Measurements from ENCODE around the gene OXLD1. TPM values are rescaled to one million over a fixed set of nuclear protein-coding genes. Genes with fewer than 3 reads are reported as not detected.

The OXLD1 gene
- total RNA-seq, 4 donors from 2014 or later: 3.2 to 56.1 (median 20.3) TPM

GRCh38 chr17:81682565-81683207, 16.3 kb upstream of the OXLD1 start:
- H3K4me1 ChIP-seq: peaks cover 7 to 19% of the 10 kb centered on the region in 2 donors
- intact Hi-C loops (cut with DNase I; ENCODE audit: low total_unique reads): no loop called here
- H3K36me3 ChIP-seq: no peaks in the 10 kb centered on the region
- no peaks in the 10 kb centered on the region for H3K27me3 ChIP-seq
- H3K27ac ChIP-seq: peak overlapping the region; percentile 73 to 86
- H3K9me3 ChIP-seq: no peaks in the 10 kb centered on the region
- TF ChIP-seq CTCF (IDR thresholded peaks at IDR 0.05) (no peak), POLR2A (IDR thresholded peaks at IDR 0.05) (no peak)
- H3K4me3 ChIP-seq: peak overlapping the region; percentile 88 to 99
- DNase-seq: no peak

- TF ChIP-seq CTCF (IDR thresholded peaks at IDR 0.05) (no peak), POLR2A (IDR thresholded peaks at IDR 0.05) (no peak)
- no peaks in the 10 kb centered on the region for H3K36me3 ChIP-seq
- no peak for DNase-seq
- peaks cover 7 to 19% of the 10 kb centered on the region in 2 donors for H3K4me1 ChIP-seq
- no peak overlapping the region for H3K4me3 ChIP-seq
- intact Hi-C loops (cut with DNase I; ENCODE audit: low total_unique reads): no loop called here
- H3K27ac ChIP-seq: no peak overlapping the region
- no peaks in the 10 kb centered on the region for H3K27me3 ChIP-seq
- no peaks in the 10 kb centered on the region for H3K9me3 ChIP-seq
These were observed 15.3 kb upstream of the OXLD1 start for GRCh38 chr17:81681672-81682071.

GRCh38 chr17:81680150-81680549, 13.7 kb upstream of the OXLD1 start:
- TF ChIP-seq POLR2A (IDR thresholded peaks at IDR 0.05) (no peak), CTCF (IDR thresholded peaks at IDR 0.05) (no peak)
- DNase-seq: no peak
- Histone ChIP-seq H3K27me3 (no peaks in the 10 kb centered on the region), H3K9me3 (no peaks in the 10 kb centered on the region), H3K4me1 (peaks cover 6 to 15% of the 10 kb centered on the region in 2 donors), H3K27ac (no peak overlapping the region), H3K36me3 (no peaks in the 10 kb centered on the region), H3K4me3 (no peak overlapping the region)
- intact Hi-C loops (cut with DNase I; ENCODE audit: low total_unique reads): no loop called here

GRCh38 chr17:81676906-81677305, 10.5 kb upstream of the OXLD1 start:
- Histone ChIP-seq H3K27ac (no peak overlapping the region), H3K36me3 (no peaks in the 10 kb centered on the region)

More at GRCh38 chr17:81676906-81677305, 10.5 kb upstream of the OXLD1 start:
- Histone ChIP-seq H3K4me1 (no peaks in the 10 kb centered on the region), H3K4me3 (no peak overlapping the region), H3K27me3 (no peaks in the 10 kb centered on the region), H3K9me3 (no peaks in the 10 kb centered on the region)
- intact Hi-C loops (cut with DNase I; ENCODE audit: low total_unique reads): no loop called here
- TF ChIP-seq CTCF (IDR thresholded peaks at IDR 0.05): no peak
- no peak for TF ChIP-seq POLR2A (IDR thresholded peaks at IDR 0.05)
- no peak for DNase-seq

All from uterus (tissue), 4 donors.